Progenitor cell of endocrine pancreas (in vitro differentiated cells): ENCODE measurements around the gene PNPLA2. TPM values are rescaled to one million over a fixed set of nuclear protein-coding genes. Genes with fewer than 3 reads are reported as not detected.

ENCODE experiments used
- DNase-seq: peaks from one replicate; pipeline ENCODE4 v3.0.0; 2021; ENCODE audit warnings: low spot score; ENCODE audit not compliant: unreplicated experiment
- H3K27ac Mint-ChIP-seq: 2 replicates; pipeline ENCODE4 v1.8.0; 2021; ENCODE audit warnings: mild to moderate bottlenecking, moderate library complexity, mixed read lengths
- H3K27me3 Mint-ChIP-seq: 2 replicates; pipeline ENCODE4 v1.8.0; 2021; ENCODE audit warnings: mixed read lengths
- H3K36me3 Mint-ChIP-seq: 2 replicates; pipeline ENCODE4 v1.8.0; 2022; ENCODE audit warnings: mixed read lengths; ENCODE audit not compliant: insufficient read depth
- H3K4me1 Mint-ChIP-seq: 2 replicates; pipeline ENCODE4 v1.8.0; 2021; ENCODE audit warnings: low read depth, mixed read lengths
- H3K4me3 Mint-ChIP-seq: 2 replicates; pipeline ENCODE4 v1.8.0; 2021; ENCODE audit warnings: low read depth, mild to moderate bottlenecking, moderate library complexity, mixed read lengths
- H3K9me3 Mint-ChIP-seq: 2 replicates; pipeline ENCODE4 v1.8.0; 2021; ENCODE audit warnings: low read depth, mixed read lengths
- total RNA-seq: library from RNA; stranded (reverse); gene quantifications from 2 replicates; pipeline ENCODE4 v1.2.1, GENCODE V29; 2021
- TF ChIP-seq, protein P1 (sequence below): fragments of 200-600 bp; sonication (generic); IDR thresholded peaks from one replicate; pipeline ENCODE4 v1.5.0; 2021; ENCODE audit warnings: antibody characterized with exemption, mild to moderate bottlenecking; ENCODE audit not compliant: unreplicated experiment

Gene PNPLA2
- total RNA-seq, 1 donor from 2014 or later: 51.1 TPM

DNA sequence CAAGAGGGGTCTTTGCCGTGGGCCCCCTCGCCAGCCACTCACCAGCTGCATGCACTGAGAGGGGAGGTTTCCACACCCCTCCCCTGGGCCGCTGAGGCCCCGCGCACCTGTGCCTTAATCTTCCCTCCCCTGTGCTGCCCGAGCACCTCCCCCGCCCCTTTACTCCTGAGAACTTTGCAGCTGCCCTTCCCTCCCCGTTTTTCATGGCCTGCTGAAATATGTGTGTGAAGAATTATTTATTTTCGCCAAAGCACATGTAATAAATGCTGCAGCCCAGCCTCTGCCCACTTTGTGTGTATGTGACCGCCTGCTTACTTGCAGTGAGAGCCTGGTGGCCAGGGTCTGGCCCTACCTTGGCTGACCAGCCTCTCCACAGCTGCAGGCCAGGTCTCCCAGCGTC is 6.2 kb downstream of the PNPLA2 start:
- H3K27me3 Mint-ChIP-seq: peaks cover 22% of the 10 kb centered on the region
- no peaks in the 10 kb centered on the region for H3K9me3 Mint-ChIP-seq
- TF ChIP-seq, protein P1, sequence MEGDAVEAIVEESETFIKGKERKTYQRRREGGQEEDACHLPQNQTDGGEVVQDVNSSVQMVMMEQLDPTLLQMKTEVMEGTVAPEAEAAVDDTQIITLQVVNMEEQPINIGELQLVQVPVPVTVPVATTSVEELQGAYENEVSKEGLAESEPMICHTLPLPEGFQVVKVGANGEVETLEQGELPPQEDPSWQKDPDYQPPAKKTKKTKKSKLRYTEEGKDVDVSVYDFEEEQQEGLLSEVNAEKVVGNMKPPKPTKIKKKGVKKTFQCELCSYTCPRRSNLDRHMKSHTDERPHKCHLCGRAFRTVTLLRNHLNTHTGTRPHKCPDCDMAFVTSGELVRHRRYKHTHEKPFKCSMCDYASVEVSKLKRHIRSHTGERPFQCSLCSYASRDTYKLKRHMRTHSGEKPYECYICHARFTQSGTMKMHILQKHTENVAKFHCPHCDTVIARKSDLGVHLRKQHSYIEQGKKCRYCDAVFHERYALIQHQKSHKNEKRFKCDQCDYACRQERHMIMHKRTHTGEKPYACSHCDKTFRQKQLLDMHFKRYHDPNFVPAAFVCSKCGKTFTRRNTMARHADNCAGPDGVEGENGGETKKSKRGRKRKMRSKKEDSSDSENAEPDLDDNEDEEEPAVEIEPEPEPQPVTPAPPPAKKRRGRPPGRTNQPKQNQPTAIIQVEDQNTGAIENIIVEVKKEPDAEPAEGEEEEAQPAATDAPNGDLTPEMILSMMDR: no peak
- no peak for DNase-seq
- no peak overlapping the region for H3K4me3 Mint-ChIP-seq
- H3K27ac Mint-ChIP-seq: no peak overlapping the region
- peaks cover 10% of the 10 kb centered on the region for H3K4me1 Mint-ChIP-seq
- H3K36me3 Mint-ChIP-seq: peaks cover 2% of the 10 kb centered on the region

DNA sequence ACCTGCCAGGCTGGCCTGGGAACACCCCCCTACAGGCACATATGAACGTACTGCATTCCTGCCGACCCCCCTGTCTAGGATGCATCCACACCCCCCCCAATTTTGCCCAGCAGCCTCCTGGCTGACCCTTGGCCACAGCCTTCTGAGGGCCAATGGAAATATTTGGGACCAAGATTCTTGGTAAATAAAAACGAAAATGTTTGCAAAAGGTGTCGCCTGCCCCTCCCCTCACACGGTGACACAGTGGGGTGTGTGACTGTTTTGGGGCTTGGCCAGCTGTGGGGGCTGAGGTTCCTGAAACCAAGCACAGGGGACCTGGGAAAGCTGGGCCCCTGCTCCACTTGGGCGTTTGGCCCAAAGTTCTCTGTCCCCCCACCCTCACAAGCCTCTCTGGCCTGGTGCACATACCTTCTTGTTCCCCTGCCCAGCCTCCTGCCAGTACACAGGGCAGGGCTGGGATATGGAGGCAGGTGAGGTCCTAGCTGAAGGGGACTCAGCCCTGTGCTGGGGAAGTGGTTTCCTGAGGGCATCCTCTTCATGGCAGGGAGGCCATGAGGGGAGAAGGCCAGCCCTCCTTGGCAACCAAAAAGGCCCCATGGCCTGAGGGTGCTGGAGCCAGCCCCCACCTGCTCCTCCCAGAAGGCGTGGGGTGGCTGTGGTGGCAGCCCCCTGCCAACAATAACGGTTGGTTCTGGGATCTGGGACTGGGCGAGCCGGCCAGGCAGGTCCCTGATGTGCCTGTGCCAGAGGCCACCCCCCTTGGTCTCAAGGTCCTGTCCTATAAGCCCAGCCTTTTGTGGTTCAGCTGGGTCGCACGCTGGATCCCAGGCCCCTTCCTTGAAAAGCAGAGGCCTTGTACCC is 6.9 kb downstream of the PNPLA2 start:
- DNase-seq: no peak
- Mint-ChIP-seq H3K27ac (no peak overlapping the region), H3K9me3 (no peaks in the 10 kb centered on the region), H3K4me1 (peaks cover 10% of the 10 kb centered on the region), H3K36me3 (peaks cover 2% of the 10 kb centered on the region), H3K4me3 (no peak overlapping the region), H3K27me3 (peaks cover 22% of the 10 kb centered on the region)
- TF ChIP-seq, protein P1: no peak

DNA sequence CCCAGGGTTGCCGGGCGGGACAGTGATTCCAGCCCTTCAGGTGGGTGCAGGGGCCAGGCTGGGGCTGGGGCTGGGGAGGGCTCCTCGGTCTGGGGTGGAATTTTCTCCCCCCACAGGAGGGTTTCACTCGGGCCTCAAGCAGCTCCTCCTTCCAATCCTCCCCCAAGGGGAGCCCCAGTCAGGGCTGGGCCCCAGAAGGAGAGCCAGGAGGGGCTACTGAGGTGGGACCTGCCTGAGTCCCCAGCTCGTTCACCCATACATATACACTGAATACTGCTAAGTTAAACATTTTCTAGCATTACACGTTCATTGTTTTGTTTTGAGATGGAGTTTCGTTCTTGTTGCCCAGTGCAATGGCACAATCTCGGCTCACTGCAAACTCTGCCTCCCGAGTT is 7.5 kb downstream of the PNPLA2 start:
- no peak for DNase-seq
- peaks cover 24% of the 10 kb centered on the region for H3K27me3 Mint-ChIP-seq
- H3K36me3 Mint-ChIP-seq: peaks cover 2% of the 10 kb centered on the region
- no peaks in the 10 kb centered on the region for H3K9me3 Mint-ChIP-seq
- H3K4me3 Mint-ChIP-seq: peak overlapping the region; percentile 73
- no peak overlapping the region for H3K27ac Mint-ChIP-seq
- TF ChIP-seq, protein P1: no peak
- peaks cover 8% of the 10 kb centered on the region for H3K4me1 Mint-ChIP-seq

DNA sequence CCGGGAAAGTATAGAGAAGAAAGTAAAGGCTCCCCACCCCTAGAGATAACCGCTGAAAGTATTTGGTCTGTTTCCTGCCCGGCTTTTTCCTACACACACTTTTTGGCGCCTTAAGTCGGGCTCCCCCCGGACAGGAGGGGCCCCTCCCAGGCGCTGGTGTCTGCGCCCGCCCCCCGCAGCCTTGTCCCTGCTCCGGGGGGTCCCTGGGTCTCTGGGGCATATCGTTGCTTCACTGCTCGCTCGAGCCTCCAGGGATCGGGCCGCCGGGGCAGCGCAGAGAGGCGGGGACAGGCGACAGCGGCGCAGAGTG is 8.1 kb downstream of the PNPLA2 start:
- H3K4me3 Mint-ChIP-seq: peak overlapping the region; percentile 73
- H3K4me1 Mint-ChIP-seq: peaks cover 8% of the 10 kb centered on the region
- no peak for DNase-seq
- TF ChIP-seq, protein P1: no peak
- no peak overlapping the region for H3K27ac Mint-ChIP-seq
- H3K36me3 Mint-ChIP-seq: peaks cover 2% of the 10 kb centered on the region
- H3K9me3 Mint-ChIP-seq: no peaks in the 10 kb centered on the region
- peaks cover 30% of the 10 kb centered on the region for H3K27me3 Mint-ChIP-seq

DNA sequence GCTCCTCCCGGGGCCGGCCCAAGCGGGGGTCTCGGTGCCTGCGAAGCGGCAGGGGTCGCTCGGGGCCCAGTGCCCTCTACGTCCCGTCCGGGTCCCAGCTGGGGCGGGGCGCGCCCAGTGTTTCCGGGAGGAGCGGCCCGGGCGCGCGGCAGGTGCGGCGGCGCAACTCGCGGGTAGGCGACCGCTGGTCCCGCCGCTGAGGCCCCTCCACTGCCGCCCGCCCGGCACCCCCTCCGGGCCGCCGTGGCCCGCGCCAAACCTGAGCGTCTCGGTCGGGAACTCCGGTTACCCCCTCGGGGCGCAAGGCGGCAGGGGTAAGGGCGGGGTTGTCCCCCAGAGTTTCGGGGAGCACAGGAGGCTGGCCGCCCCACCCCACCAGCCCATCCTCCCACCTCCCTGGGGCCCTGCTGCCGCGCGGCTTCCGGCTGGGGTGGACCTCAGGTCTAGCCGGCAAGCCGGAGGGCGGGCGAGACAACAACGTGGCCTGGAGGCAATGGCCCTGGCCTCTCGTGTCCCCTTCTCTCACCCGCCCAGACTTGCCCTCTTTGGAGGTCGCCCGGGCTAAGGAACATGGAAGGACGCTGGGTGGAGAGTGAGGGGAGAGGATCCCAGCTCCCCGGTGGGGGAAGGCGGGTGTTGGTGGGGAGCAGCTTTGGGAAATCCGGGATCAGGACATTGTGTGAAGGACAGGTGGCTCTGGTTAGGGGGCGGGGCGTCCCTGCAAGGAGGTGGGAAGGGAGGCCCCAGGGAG is 8.6 kb downstream of the PNPLA2 start:
- TF ChIP-seq, protein P1: no peak
- Mint-ChIP-seq H3K4me3 (peak overlapping the region; percentile 75), H3K27ac (no peak overlapping the region), H3K4me1 (peaks cover 9% of the 10 kb centered on the region), H3K36me3 (peaks cover 2% of the 10 kb centered on the region), H3K9me3 (no peaks in the 10 kb centered on the region), H3K27me3 (peaks cover 34% of the 10 kb centered on the region)
- peak; percentile 50 for DNase-seq
